ENCODE results near the gene ATG7.

ATG7 gene

GRCh38 chr3:11331101-11331500 is 58.9 kb downstream of the ATG7 start:
- no peak for DNase-seq
- H3K9ac ChIP-seq (ENCODE audit: low read length): no peak overlapping the region
- H3K27me3 ChIP-seq (replicated peaks; ENCODE audit: insufficient read depth, low read length): no peaks in the 10 kb centered on the region
- no peaks in the 10 kb centered on the region for H3K36me3 ChIP-seq (replicated peaks; ENCODE audit: insufficient read depth, low read length)
- H2AFZ ChIP-seq (ENCODE audit: low read length): no peak overlapping the region
- no peaks in the 10 kb centered on the region for H3K4me1 ChIP-seq (ENCODE audit: low read length)
- no peaks in the 10 kb centered on the region for H3K79me2 ChIP-seq (ENCODE audit: low read length)
- TF ChIP-seq EZH2phosphoT487 (IDR thresholded peaks at IDR 0.05; ENCODE audit: low read length) (no peak), CTCF (IDR thresholded peaks at IDR 0.05; ENCODE audit: low read length) (no peak), EZH2 (optimal IDR thresholded peaks at IDR 0.05; ENCODE audit: low read depth, low read length) (no peak)
- H3F3A ChIP-seq (ENCODE audit: insufficient read depth, low read length): no peaks in the 10 kb centered on the region
- H3K27ac ChIP-seq (ENCODE audit: low read length): no peak overlapping the region
- no peak overlapping the region for H3K4me3 ChIP-seq (ENCODE audit: low read length)
- H3K9me3 ChIP-seq (replicated peaks; ENCODE audit: insufficient read depth, low read length): no peaks in the 10 kb centered on the region
- no peaks in the 10 kb centered on the region for H4K20me1 ChIP-seq (ENCODE audit: insufficient read depth, low read length)
- no peaks in the 10 kb centered on the region for H3K9me2 ChIP-seq (replicated peaks; ENCODE audit: insufficient read depth, low read length)
- H3K4me2 ChIP-seq (ENCODE audit: low read depth, low read length): no peak overlapping the region

GRCh38 chr3:11335056-11335608 is 62.9 kb downstream of the ATG7 start:
- no peaks in the 10 kb centered on the region for H3K79me2 ChIP-seq (ENCODE audit: low read length)
- no peak overlapping the region for H3K4me3 ChIP-seq (ENCODE audit: low read length)
- H3K27me3 ChIP-seq (replicated peaks; ENCODE audit: insufficient read depth, low read length): no peaks in the 10 kb centered on the region
- no peak overlapping the region for H2AFZ ChIP-seq (ENCODE audit: low read length)
- H3K27ac ChIP-seq (ENCODE audit: low read length): no peak overlapping the region
- H3K9me2 ChIP-seq (replicated peaks; ENCODE audit: insufficient read depth, low read length): no peaks in the 10 kb centered on the region
- H3F3A ChIP-seq (ENCODE audit: insufficient read depth, low read length): no peaks in the 10 kb centered on the region
- H4K20me1 ChIP-seq (ENCODE audit: insufficient read depth, low read length): no peaks in the 10 kb centered on the region
- TF ChIP-seq EZH2phosphoT487 (IDR thresholded peaks at IDR 0.05; ENCODE audit: low read length): no peak
- TF ChIP-seq CTCF (IDR thresholded peaks at IDR 0.05; ENCODE audit: low read length): peak; percentile 58
- no peak for TF ChIP-seq EZH2 (optimal IDR thresholded peaks at IDR 0.05; ENCODE audit: low read depth, low read length)
- H3K9me3 ChIP-seq (replicated peaks; ENCODE audit: insufficient read depth, low read length): no peaks in the 10 kb centered on the region
- no peak overlapping the region for H3K4me2 ChIP-seq (ENCODE audit: low read depth, low read length)
- H3K36me3 ChIP-seq (replicated peaks; ENCODE audit: insufficient read depth, low read length): no peaks in the 10 kb centered on the region
- H3K4me1 ChIP-seq (ENCODE audit: low read length): no peaks in the 10 kb centered on the region
- H3K9ac ChIP-seq (ENCODE audit: low read length): no peak overlapping the region
- DNase-seq: peak; percentile 59

- no peak overlapping the region for H3K9ac ChIP-seq (ENCODE audit: low read length)
- no peak overlapping the region for H2AFZ ChIP-seq (ENCODE audit: low read length)
- TF ChIP-seq EZH2 (optimal IDR thresholded peaks at IDR 0.05; ENCODE audit: low read depth, low read length) (no peak), EZH2phosphoT487 (IDR thresholded peaks at IDR 0.05; ENCODE audit: low read length) (no peak), CTCF (IDR thresholded peaks at IDR 0.05; ENCODE audit: low read length) (no peak)
- H3K27me3 ChIP-seq (replicated peaks; ENCODE audit: insufficient read depth, low read length): no peaks in the 10 kb centered on the region
- H3K36me3 ChIP-seq (replicated peaks; ENCODE audit: insufficient read depth, low read length): no peaks in the 10 kb centered on the region
- DNase-seq: no peak
- H3K4me3 ChIP-seq (ENCODE audit: low read length): no peak overlapping the region
- no peak overlapping the region for H3K4me2 ChIP-seq (ENCODE audit: low read depth, low read length)
- H4K20me1 ChIP-seq (ENCODE audit: insufficient read depth, low read length): no peaks in the 10 kb centered on the region
- H3K27ac ChIP-seq (ENCODE audit: low read length): no peak overlapping the region
- no peaks in the 10 kb centered on the region for H3K9me3 ChIP-seq (replicated peaks; ENCODE audit: insufficient read depth, low read length)
- no peaks in the 10 kb centered on the region for H3K4me1 ChIP-seq (ENCODE audit: low read length)
- H3K9me2 ChIP-seq (replicated peaks; ENCODE audit: insufficient read depth, low read length): no peaks in the 10 kb centered on the region
- H3K79me2 ChIP-seq (ENCODE audit: low read length): no peaks in the 10 kb centered on the region
- H3F3A ChIP-seq (ENCODE audit: insufficient read depth, low read length): no peaks in the 10 kb centered on the region
These were observed 67.3 kb downstream of the ATG7 start for GRCh38 chr3:11339541-11339940.

Measured in MM.1S (cell line).